Subcutaneous abdominal adipose tissue (tissue), 5 donors: ENCODE measurements around the gene CATSPERD.

Experiments
- H3K27ac ChIP-seq: one replicate; pipeline ENCODE4 v1.7.0; 2013; ENCODE audit warnings: low read depth, mild to moderate bottlenecking, inconsistent platforms, low read length, moderate library complexity
- H3K27me3 ChIP-seq, 5 donors: one replicate each; pipeline ENCODE4 v1.7.0; 2013; ENCODE audit warnings: low read length in 5 of 5, inconsistent platforms in 1 of 5; ENCODE audit not compliant: control insufficient read depth in 5 of 5, insufficient read depth in 4 of 5
- H3K36me3 ChIP-seq, 5 donors: one replicate each; pipeline ENCODE4 v1.7.0; 2013; ENCODE audit warnings: low read length in 5 of 5; ENCODE audit not compliant: control insufficient read depth in 5 of 5, insufficient read depth in 5 of 5
- H3K4me1 ChIP-seq, 5 donors: one replicate each; pipeline ENCODE4 v1.7.0; 2013; ENCODE audit warnings: low read length in 5 of 5, mild to moderate bottlenecking in 3 of 5, moderate library complexity in 1 of 5; ENCODE audit not compliant: control insufficient read depth in 5 of 5, insufficient read depth in 5 of 5
- H3K4me3 ChIP-seq, 5 donors: one replicate each; pipeline ENCODE4 v1.7.0; 2013; ENCODE audit warnings: low read length in 5 of 5, low read depth in 1 of 5
- H3K9ac ChIP-seq, 5 donors: one replicate each; pipeline ENCODE4 v1.7.0; 2013; ENCODE audit warnings: low read length in 5 of 5, mild to moderate bottlenecking in 4 of 5, moderate library complexity in 3 of 5
- H3K9me3 ChIP-seq, 5 donors: one replicate each; pipeline ENCODE4 v1.7.0; 2013; ENCODE audit warnings: low read length in 5 of 5; ENCODE audit not compliant: control insufficient read depth in 5 of 5
- donor health status: healthy.
- donor health status: healthy.
- donor health status: healthy.
- donor health status: healthy.
- donor health status: healthy.

Gene CATSPERD

DNA sequence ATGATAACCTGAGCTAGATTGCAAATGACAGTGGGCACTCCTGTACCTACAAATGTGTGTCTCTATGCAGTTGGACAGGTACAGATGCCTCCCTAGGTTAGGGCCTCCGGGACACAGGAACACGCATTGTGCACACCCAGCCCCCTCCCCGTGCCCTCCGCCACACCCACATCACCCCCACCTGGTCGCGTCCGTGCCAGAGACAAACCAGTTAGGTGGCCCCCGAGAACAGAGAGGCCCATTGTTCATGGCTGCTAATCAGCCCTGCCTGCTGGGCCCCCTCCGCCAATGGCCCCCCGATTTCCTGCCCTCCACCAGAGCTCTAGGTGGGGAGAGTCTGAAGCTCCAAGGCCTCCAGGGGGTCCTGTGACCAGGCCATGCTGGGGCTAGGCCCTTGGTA lies 98.2 kb downstream of the CATSPERD start:
- Histone ChIP-seq H3K27me3 (peaks cover 7 to 30% (median 10%) of the 10 kb centered on the region in 5 donors), H3K36me3 (no peaks in the 10 kb centered on the region), H3K27ac (no peak overlapping the region), H3K9me3 (no peaks in the 10 kb centered on the region), H3K9ac (no peak overlapping the region), H3K4me1 (no peaks in the 10 kb centered on the region), H3K4me3 (no peak overlapping the region)

DNA sequence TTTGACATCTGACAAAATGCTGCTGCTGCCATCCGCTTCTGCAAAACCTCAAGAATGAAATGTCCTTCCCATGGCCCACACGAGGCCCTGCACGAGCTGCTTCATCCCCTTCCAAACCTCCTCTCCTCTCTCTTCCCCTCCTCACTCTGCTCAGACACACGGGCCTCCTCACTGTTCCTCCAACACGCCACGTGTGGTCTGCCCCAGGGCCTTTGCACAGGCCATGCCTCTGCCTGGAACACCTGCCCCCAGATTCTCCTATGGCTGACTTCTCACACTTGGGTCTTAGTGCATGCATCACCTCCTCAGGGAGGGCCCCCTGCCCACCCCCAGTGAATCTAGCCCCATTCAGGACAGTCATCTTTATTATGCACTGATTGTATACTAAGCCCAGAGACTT lies 100.3 kb downstream of the CATSPERD start:
- Histone ChIP-seq H3K27ac (no peak overlapping the region), H3K9me3 (no peaks in the 10 kb centered on the region), H3K27me3 (peaks cover 3 to 29% (median 7%) of the 10 kb centered on the region in 5 donors), H3K4me1 (no peaks in the 10 kb centered on the region), H3K4me3 (no peak overlapping the region), H3K9ac (no peak overlapping the region), H3K36me3 (no peaks in the 10 kb centered on the region)

DNA sequence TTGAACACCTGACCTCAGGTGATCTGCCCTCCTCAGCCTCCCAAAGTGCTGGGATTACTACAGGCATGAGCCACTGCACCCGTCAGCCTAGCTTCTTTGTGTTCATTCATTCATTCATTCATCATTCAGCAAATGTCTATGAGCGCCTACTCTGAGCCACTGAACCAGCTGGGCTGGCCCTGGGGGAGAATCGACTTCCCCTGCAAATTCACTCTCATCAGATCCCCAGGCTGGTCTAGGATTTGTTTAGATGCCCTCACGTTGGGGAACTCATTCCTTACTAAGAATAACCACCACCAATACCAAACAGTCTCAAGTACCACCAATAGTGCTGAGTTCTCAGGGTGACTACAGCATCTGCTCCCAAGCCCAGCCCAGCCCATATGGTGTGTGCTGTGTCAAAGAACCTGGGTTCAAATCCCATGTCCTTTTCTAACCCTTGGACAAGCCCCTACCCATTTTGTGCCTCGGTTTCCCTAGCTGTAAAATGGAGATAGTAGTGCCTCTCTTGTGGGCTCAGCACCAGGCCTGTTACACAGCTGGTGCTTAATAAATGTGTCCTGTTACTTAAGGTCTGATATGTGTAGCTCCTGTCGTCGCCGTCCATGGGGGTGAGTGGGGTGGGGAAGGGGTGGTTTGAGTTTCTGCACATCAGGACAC lies 101.2 kb downstream of the CATSPERD start:
- no peak overlapping the region for H3K4me3 ChIP-seq
- H3K36me3 ChIP-seq = no peaks in the 10 kb centered on the region
- no peak overlapping the region for H3K27ac ChIP-seq
- peaks cover 0 to 4% (median 0%) of the 10 kb centered on the region in 5 donors for H3K4me1 ChIP-seq
- H3K27me3 ChIP-seq = peaks cover 3 to 29% (median 7%) of the 10 kb centered on the region in 5 donors
- no peaks in the 10 kb centered on the region for H3K9me3 ChIP-seq
- no peak overlapping the region for H3K9ac ChIP-seq

DNA sequence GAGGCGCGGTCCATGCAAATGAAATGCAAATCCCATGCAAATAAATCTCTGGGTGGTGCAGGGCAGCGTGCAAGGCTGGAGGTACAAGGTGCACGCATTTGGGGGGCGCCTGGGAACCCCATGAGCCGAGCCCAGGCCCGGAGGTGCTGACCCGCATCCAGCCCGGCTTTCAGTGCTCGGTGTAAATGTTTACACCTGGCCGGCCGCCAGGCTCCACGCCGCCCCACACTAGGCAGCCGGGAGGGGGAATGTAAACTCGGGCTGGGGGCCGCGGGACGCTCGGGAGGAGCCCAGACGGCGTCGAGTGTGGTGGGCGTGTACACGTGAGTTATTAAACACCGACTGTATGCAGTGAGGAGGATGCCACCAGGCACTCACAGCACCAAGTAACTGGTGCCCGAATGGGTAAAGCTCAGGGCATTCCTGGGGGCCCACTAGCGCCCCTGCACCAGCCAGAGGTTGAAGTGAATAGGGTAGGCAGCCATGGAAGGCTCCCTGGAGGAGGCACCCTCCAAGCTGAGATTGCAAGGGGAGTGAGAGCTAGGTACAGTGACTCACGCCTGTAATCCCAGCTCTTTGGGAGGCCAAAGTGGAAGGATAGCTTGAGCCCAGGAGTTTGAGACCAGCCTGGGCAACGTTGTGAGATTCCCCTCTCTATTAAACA lies 101.9 kb downstream of the CATSPERD start:
- H3K9ac ChIP-seq = no peak overlapping the region
- no peaks in the 10 kb centered on the region for H3K36me3 ChIP-seq
- H3K27ac ChIP-seq = no peak overlapping the region
- peaks cover 3 to 34% (median 7%) of the 10 kb centered on the region in 5 donors for H3K27me3 ChIP-seq
- peaks cover 0 to 9% (median 0%) of the 10 kb centered on the region in 5 donors for H3K4me1 ChIP-seq
- H3K4me3 ChIP-seq = no peak overlapping the region
- no peaks in the 10 kb centered on the region for H3K9me3 ChIP-seq

DNA sequence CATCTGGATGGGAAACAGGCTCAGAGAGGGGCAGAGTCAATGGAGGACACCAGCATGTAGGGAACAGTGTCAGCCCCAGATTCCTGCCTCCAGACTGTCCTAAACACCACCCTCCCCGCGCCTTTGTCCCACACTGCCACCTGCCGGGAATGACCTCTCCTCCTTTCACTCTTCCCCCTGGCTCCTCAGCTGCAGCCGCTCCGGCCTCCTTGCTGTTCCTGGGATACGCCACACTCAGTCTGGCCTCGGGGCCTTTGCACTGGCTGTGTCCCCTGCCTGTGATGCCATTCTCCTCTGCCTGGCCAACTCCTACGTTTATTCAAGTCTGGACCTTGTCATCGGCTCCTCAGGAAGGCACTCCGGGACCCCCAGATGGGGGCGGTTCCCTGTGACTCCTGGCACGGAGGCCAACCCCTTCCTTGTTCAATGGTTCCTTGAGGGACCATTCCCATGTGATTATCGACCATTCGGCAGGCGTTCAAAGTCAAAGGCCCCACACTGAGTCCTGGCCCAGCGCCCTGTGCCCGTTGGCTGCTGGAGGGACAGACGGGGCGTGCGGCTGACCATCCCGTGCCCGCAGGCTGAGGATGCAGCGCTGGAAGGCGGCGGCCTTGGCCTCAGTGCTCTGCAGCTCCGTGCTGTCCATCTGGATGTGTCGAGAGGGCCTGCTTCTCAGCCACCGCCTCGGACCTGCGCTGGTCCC lies 103.3 kb downstream of the CATSPERD start:
- Histone ChIP-seq H3K27me3 (peaks cover 6 to 38% (median 10%) of the 10 kb centered on the region in 5 donors), H3K36me3 (no peaks in the 10 kb centered on the region), H3K4me1 (peaks cover 0 to 20% (median 6%) of the 10 kb centered on the region in 5 donors), H3K27ac (no peak overlapping the region), H3K4me3 (no peak overlapping the region), H3K9me3 (no peaks in the 10 kb centered on the region), H3K9ac (no peak overlapping the region)

DNA sequence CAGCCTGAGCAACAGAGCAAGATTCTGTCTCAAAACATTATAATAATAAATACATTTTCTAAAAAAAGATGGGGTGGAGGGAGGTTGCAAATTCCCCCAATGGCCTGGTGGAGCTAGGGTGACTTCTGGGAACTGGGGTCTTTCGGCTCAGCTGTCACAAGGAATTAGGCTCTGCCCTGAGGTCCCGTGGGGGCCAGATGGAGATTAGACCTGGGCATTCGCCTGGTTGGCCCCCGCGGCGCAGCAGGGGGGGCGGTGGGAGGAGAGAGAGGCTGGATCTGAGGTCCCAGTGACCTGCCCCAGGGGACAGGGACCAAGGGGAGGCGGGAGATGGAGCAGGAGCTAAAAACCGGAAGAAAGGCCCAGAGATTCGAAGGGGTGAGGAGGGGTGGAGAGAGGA lies 104.3 kb downstream of the CATSPERD start:
- Histone ChIP-seq H3K27me3 (peaks cover 12 to 46% (median 16%) of the 10 kb centered on the region in 5 donors), H3K9me3 (no peaks in the 10 kb centered on the region), H3K4me1 (peaks cover 0 to 23% (median 7%) of the 10 kb centered on the region in 5 donors), H3K36me3 (no peaks in the 10 kb centered on the region), H3K27ac (no peak overlapping the region), H3K9ac (no peak overlapping the region), H3K4me3 (no peak overlapping the region)

DNA sequence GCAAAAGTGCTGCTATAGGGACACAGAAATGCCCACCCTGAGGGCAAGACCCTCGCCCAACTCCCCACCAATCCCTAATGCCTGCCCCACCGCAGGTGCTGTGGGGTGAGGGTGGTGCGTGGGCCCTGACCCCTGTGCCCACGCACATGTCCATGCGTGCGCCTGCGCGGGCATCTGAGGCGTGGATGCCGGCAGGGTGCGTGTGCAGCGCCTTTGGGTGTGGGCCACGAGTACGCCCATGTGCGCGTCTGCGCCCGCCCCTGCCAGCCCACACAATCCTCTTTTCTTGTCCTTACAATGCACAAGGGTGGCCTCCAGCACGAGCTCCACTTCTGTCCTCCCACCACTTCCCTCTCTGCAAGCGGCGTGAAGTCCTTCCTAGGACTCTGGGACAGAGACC lies 104.7 kb downstream of the CATSPERD start:
- peaks cover 14 to 49% (median 18%) of the 10 kb centered on the region in 5 donors for H3K27me3 ChIP-seq
- H3K9me3 ChIP-seq = no peaks in the 10 kb centered on the region
- H3K4me1 ChIP-seq = peaks cover 0 to 23% (median 7%) of the 10 kb centered on the region in 5 donors
- H3K36me3 ChIP-seq = no peaks in the 10 kb centered on the region
- no peak overlapping the region for H3K27ac ChIP-seq
- H3K4me3 ChIP-seq = no peak overlapping the region
- no peak overlapping the region for H3K9ac ChIP-seq

DNA sequence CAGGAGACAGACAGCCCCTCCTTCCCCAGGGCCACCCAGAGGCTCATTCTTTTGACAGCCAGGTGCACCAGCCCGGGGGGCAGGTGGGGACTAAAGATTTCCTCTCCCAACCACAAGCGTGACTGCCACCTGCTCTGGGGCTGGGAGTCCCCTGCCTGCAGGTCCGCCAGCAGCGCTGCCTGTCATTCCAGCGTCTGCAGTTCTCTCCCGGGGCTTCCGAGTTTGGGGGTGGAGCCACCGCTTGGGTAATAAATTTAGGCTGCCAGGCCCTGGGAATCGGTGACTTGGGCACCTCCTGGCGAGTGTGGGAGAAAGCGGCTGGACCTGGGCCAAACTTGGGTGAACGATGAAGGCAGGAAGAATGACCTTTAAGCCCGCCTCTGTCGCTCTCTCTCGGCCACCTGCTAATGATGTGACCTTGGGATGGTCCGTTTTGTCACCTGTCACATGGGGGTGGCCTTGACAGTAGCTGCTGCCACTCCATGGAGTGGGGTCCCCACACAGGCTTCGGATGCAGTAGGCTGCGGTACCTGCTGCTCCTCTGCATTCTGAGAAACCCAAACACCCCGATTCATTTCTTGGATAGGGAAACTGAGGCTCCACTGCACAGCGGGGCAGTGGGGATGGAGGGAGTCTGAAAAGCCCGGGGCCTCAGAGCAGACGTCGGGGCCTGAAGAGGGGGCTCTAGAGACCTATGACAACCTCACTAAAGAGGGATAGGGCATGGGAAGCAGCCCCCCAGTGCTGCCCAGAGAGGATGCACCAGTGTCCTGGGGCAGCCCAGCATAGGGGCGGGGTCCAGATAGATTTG lies 106.3 kb downstream of the CATSPERD start:
- Histone ChIP-seq H3K4me3 (peak overlapping the region in 1 of 5 donors; percentile 40), H3K36me3 (no peaks in the 10 kb centered on the region), H3K9me3 (no peaks in the 10 kb centered on the region), H3K9ac (no peak overlapping the region), H3K27me3 (peaks cover 14 to 51% (median 20%) of the 10 kb centered on the region in 5 donors), H3K27ac (no peak overlapping the region), H3K4me1 (peaks cover 0 to 23% (median 7%) of the 10 kb centered on the region in 5 donors)

DNA sequence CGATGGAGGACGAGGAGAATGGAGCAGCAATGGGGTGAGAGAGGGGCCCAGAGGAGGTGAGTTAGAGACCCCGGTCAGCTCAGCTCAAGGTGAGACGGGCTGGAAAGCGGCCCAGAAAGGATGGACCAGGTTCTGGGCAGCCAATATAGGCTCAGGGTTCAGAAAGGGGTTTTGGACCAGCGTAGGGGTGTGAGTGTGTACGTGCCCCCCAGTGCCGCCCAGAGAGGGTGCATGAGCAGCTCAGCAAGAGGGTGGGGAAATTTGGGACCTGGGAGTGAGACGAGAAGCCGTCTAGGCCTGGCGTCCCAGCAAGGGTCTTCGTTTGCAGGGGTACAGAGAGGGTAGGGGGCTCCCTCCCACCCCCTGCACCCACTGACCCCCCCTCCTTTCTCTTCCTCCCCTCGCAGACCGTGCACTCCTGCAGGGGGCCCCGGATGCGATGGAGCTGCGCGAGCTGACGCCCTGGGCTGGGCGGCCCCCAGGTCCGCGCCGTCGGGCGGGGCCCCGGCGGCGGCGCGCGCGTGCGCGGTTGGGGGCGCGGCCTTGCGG lies 107.0 kb downstream of the CATSPERD start:
- Histone ChIP-seq H3K9me3 (no peaks in the 10 kb centered on the region), H3K9ac (no peak overlapping the region), H3K4me3 (peak overlapping the region in 4 of 5 donors; percentile 60 to 70 (median 66)), H3K27me3 (peaks cover 14 to 52% (median 20%) of the 10 kb centered on the region in 5 donors), H3K4me1 (peaks cover 0 to 23% (median 7%) of the 10 kb centered on the region in 5 donors), H3K36me3 (no peaks in the 10 kb centered on the region), H3K27ac (no peak overlapping the region)
